MCF 10A (cell line): ENCODE data around the gene MYH15. TPM values are rescaled to one million over a fixed set of nuclear protein-coding genes. Genes with fewer than 3 reads are reported as not detected.

Source experiments
- BruUV-seq: library from RNA; stranded (reverse); fragments of 400-500 nt; replicated peaks from 2 replicates; lab custom pipeline; 2021; lab: Mats Ljungman, UMichigan
- CTCF ChIA-PET: fragments of 300-600 bp; sonication (Branson Sonifier 250); formaldehyde crosslinking; extraction: SDS; loops from one replicate; lab custom pipeline; 2021; ENCODE audit warnings: antibody characterized with exemption, inconsistent platforms; lab: Yijun Ruan, JAX
- POLR2A ChIA-PET: fragments of 300-600, 350-650 bp; sonication (Branson Sonifier 250); formaldehyde crosslinking; extraction: SDS; loops from one replicate; lab custom pipeline; 2020; ENCODE audit warnings: antibody characterized with exemption, inconsistent platforms; lab: Yijun Ruan, JAX
- DNase-seq: peaks from one replicate; pipeline ENCODE4 v3.0.0-alpha.2; 2018; ENCODE audit not compliant: unreplicated experiment
- H3K27ac Mint-ChIP-seq: one replicate; pipeline ENCODE4 v1.8.0; 2022; ENCODE audit warnings: mild to moderate bottlenecking, low read depth, mixed read lengths; ENCODE audit not compliant: unreplicated experiment
- H3K27me3 Mint-ChIP-seq: one replicate; pipeline ENCODE4 v1.8.0; 2022; ENCODE audit warnings: mixed read lengths; ENCODE audit not compliant: insufficient read depth, unreplicated experiment
- H3K36me3 Mint-ChIP-seq: one replicate; pipeline ENCODE4 v1.8.0; 2022; ENCODE audit warnings: mild to moderate bottlenecking, moderate library complexity, mixed read lengths; ENCODE audit not compliant: insufficient read depth, unreplicated experiment
- H3K4me1 Mint-ChIP-seq: one replicate; pipeline ENCODE4 v1.8.0; 2022; ENCODE audit warnings: mixed read lengths; ENCODE audit not compliant: insufficient read depth, unreplicated experiment
- H3K4me3 Mint-ChIP-seq: one replicate; pipeline ENCODE4 v1.8.0; 2022; ENCODE audit warnings: mild to moderate bottlenecking, moderate library complexity, mixed read lengths; ENCODE audit not compliant: unreplicated experiment
- H3K9me3 Mint-ChIP-seq: one replicate; pipeline ENCODE4 v1.8.0; 2022; ENCODE audit warnings: mixed read lengths; ENCODE audit not compliant: unreplicated experiment
- CTCF ChIP-seq: fragments of 200-600 bp; IDR thresholded peaks from one replicate; pipeline ENCODE4 v1.8.0; 2022; ENCODE audit warnings: antibody characterized with exemption, mild to moderate bottlenecking; ENCODE audit not compliant: unreplicated experiment
- intact Hi-C: fragments of 100-400 bp; cut with micrococcal nuclease; formaldehyde crosslinking; loops from 2 replicates; pipeline ENCODE4 v1.14.1; 2022
- total RNA-seq: library from RNA; stranded (reverse); gene quantifications from 2 replicates; pipeline ENCODE4 v1.2.3, GENCODE V29; 2022

The MYH15 gene
- total RNA-seq, 1 experiment from 2014 or later: 0.19 TPM

GRCh38 chr3:108432431-108432830 lies 78.0 kb downstream of the MYH15 start:
- H3K27ac Mint-ChIP-seq: no peak overlapping the region
- DNase-seq: no peak
- H3K36me3 Mint-ChIP-seq: no peaks in the 10 kb centered on the region
- no peaks in the 10 kb centered on the region for H3K27me3 Mint-ChIP-seq
- H3K4me1 Mint-ChIP-seq: no peaks in the 10 kb centered on the region
- BruUV-seq: no TSS peak
- intact Hi-C loops: no loop called here
- ChIA-PET CTCF (no interaction called here), POLR2A (no interaction called here)
- no peak for TF ChIP-seq CTCF
- no peak overlapping the region for H3K4me3 Mint-ChIP-seq
- no peaks in the 10 kb centered on the region for H3K9me3 Mint-ChIP-seq

GRCh38 chr3:108430540-108430939 lies 79.9 kb downstream of the MYH15 start:
- Mint-ChIP-seq H3K36me3 (no peaks in the 10 kb centered on the region), H3K27me3 (no peaks in the 10 kb centered on the region), H3K4me3 (no peak overlapping the region), H3K4me1 (no peaks in the 10 kb centered on the region), H3K27ac (no peak overlapping the region), H3K9me3 (no peaks in the 10 kb centered on the region)
- POLR2A ChIA-PET: no interaction called here
- BruUV-seq: no TSS peak
- CTCF ChIA-PET: no interaction called here
- intact Hi-C loops: no loop called here
- DNase-seq: no peak
- no peak for TF ChIP-seq CTCF

GRCh38 chr3:108428586-108428985 lies 81.8 kb downstream of the MYH15 start:
- H3K27me3 Mint-ChIP-seq: no peaks in the 10 kb centered on the region
- CTCF ChIA-PET: interaction anchor here (0.6 to 1.0 kb wide), 2 partner anchors 9 to 19 kb away, joined by 3 to 4 read pairs; no protein-coding TSS in a partner anchor
- no peaks in the 10 kb centered on the region for H3K4me1 Mint-ChIP-seq
- H3K27ac Mint-ChIP-seq: no peak overlapping the region
- TF ChIP-seq CTCF: no peak
- H3K4me3 Mint-ChIP-seq: no peak overlapping the region
- POLR2A ChIA-PET: interaction anchor here (0.7 kb wide), 1 partner anchor 13 kb away, joined by 4 read pairs; no protein-coding TSS in a partner anchor
- BruUV-seq: no TSS peak
- H3K36me3 Mint-ChIP-seq: no peaks in the 10 kb centered on the region
- intact Hi-C loops: no loop called here
- no peak for DNase-seq
- H3K9me3 Mint-ChIP-seq: no peaks in the 10 kb centered on the region

- intact Hi-C loops: no loop called here
- TF ChIP-seq CTCF: no peak
- ChIA-PET POLR2A (interaction anchor here (1.2 kb wide), 2 partner anchors 14 to 414 kb away, joined by 3 read pairs; no protein-coding TSS in a partner anchor), CTCF (interaction anchor here (0.6 to 1.6 kb wide), 4 partner anchors 13 to 493 kb away, joined by 3 to 5 read pairs (median 4); no protein-coding TSS in a partner anchor)
- no peaks in the 10 kb centered on the region for H3K36me3 Mint-ChIP-seq
- H3K27me3 Mint-ChIP-seq: no peaks in the 10 kb centered on the region
- H3K9me3 Mint-ChIP-seq: no peaks in the 10 kb centered on the region
- BruUV-seq: no TSS peak
- DNase-seq: peak; percentile 85
- H3K4me1 Mint-ChIP-seq: peaks cover 6% of the 10 kb centered on the region
- H3K27ac Mint-ChIP-seq: no peak overlapping the region
- no peak overlapping the region for H3K4me3 Mint-ChIP-seq
Measured at GRCh38 chr3:108420926-108421325, 89.5 kb downstream of the MYH15 start.
